NCI-H2107 treated with DMSO at 0.1 percent for 48 hours (cell line): ENCODE data around the gene TCL1A.
A peak's percentile ranks its signal among the peaks of the same experiment; 100 is the strongest.

Source experiments
- DNase-seq: peaks from one replicate; lab custom pipeline; 2025; ENCODE audit not compliant: unreplicated experiment; lab: John Stamatoyannopoulos, UW

Gene TCL1A

GRCh38 chr14:95707327-95707726, 6.6 kb downstream of the TCL1A start:
- DNase-seq, result no peak

- DNase-seq, result no peak
Observed at GRCh38 chr14:95705518-95705917, 8.4 kb downstream of the TCL1A start.

GRCh38 chr14:95703805-95704204, 10.1 kb downstream of the TCL1A start:
- no peak for DNase-seq

- DNase-seq, result no peak
Observed at GRCh38 chr14:95703341-95703740, 10.6 kb downstream of the TCL1A start.

GRCh38 chr14:95701846-95702221, 12.1 kb downstream of the TCL1A start:
- no peak for DNase-seq

- no peak for DNase-seq
Observed at GRCh38 chr14:95700221-95700976, 13.5 kb downstream of the TCL1A start.

- no peak for DNase-seq
Observed at GRCh38 chr14:95699412-95699811, 14.5 kb downstream of the TCL1A start.

- no peak for DNase-seq
Observed at GRCh38 chr14:95698287-95698686, 15.6 kb downstream of the TCL1A start.

- no peak for DNase-seq
Observed at GRCh38 chr14:95697764-95698163, 16.2 kb downstream of the TCL1A start.

- no peak for DNase-seq
Observed at GRCh38 chr14:95696741-95697140, 17.2 kb downstream of the TCL1A start.

GRCh38 chr14:95695913-95696312, 18.0 kb downstream of the TCL1A start:
- no peak for DNase-seq

GRCh38 chr14:95695051-95695450, 18.9 kb downstream of the TCL1A start:
- no peak for DNase-seq

GRCh38 chr14:95692109-95692508, 21.8 kb downstream of the TCL1A start:
- DNase-seq, result no peak

GRCh38 chr14:95691591-95691990, 22.3 kb downstream of the TCL1A start:
- no peak for DNase-seq

- no peak for DNase-seq
Observed at GRCh38 chr14:95690815-95691214, 23.1 kb downstream of the TCL1A start.

- no peak for DNase-seq
Observed at GRCh38 chr14:95689441-95689840, 24.5 kb downstream of the TCL1A start.

GRCh38 chr14:95686935-95687334, 27.0 kb downstream of the TCL1A start:
- DNase-seq, result peak; percentile 28

- DNase-seq, result no peak
Observed at GRCh38 chr14:95685978-95686922, 27.7 kb downstream of the TCL1A start, which contains the start of gene TCL1B. Gene TCL1B (plus strand): TSS chr14:95686426. CDS start chr14:95686468, 42 bp downstream.

GRCh38 chr14:95683793-95684192, 30.1 kb downstream of the TCL1A start:
- DNase-seq, result no peak

GRCh38 chr14:95681153-95681552, 32.8 kb downstream of the TCL1A start:
- peak; percentile 88 for DNase-seq

GRCh38 chr14:95679998-95680735, 33.8 kb downstream of the TCL1A start:
- peak; percentile 86 for DNase-seq
